DOHH2 (cell line): Measurements from ENCODE around the gene GREM1.

Source experiments
- CTCF ChIP-seq: fragments of 200-600 bp; sonication (generic); IDR thresholded peaks from one replicate; pipeline ENCODE4 v1.5.1; 2014; ENCODE audit warnings: antibody characterized with exemption, mild to moderate bottlenecking, low read depth, low read length; ENCODE audit not compliant: poor library complexity, severe bottlenecking
- EZH2phosphoT487 ChIP-seq: fragments of 200-600 bp; sonication (generic); IDR thresholded peaks from 2 replicates; pipeline ENCODE4 v1.6.1; 2017; ENCODE audit warnings: borderline replicate concordance, mild to moderate bottlenecking, antibody characterized with exemption, low read length, moderate library complexity, mixed read lengths

- TF ChIP-seq CTCF (no peak), EZH2phosphoT487 (no peak)
Measured at GRCh38 chr15:32674681-32675080, 43.1 kb upstream of the GREM1 start.
